Lower leg skin (tissue), 4 donors: ENCODE results near the gene DUSP15. TPM values are rescaled to one million over a fixed set of nuclear protein-coding genes. Genes with fewer than 3 reads are reported as not detected.

Experiments
- DNase-seq, 2 donors: peaks; one replicate each; pipeline ENCODE4 v3.0.0-alpha.2; 2019; ENCODE audit warnings: low spot score in 2 of 2
- H3K4me3 ChIP-seq: fragments of 200-600 bp; sonication (generic); 2 replicates; pipeline ENCODE4 v1.5.1; 2017; ENCODE audit warnings: mild to moderate bottlenecking, low read depth; ENCODE audit not compliant: poor library complexity, severe bottlenecking
- POLR2A ChIP-seq, 2 donors: fragments of 450-650 bp; IDR thresholded peaks; one replicate each; pipeline ENCODE4 v1.6.1; 2016 to 2017; ENCODE audit warnings: antibody characterized with exemption in 2 of 2, mild to moderate bottlenecking in 1 of 2, moderate library complexity in 1 of 2
- WGBS, 2 donors: methylation state at CpG; one replicate each; pipeline ENCODE4 v1.1.5; 2018; 5-methylcytosine and 5-hydroxymethylcytosine counted together
- intact Hi-C: fragments of 100-400 bp; cut with DNase I; formaldehyde crosslinking; loops from one replicate; pipeline ENCODE4 v1.15.0; 2023; ENCODE audit warnings: low total_unique reads
- total RNA-seq, 4 donors: library from RNA; depleted of rRNA; stranded (reverse); fragments of >200 nt; gene quantifications; one replicate each; pipeline ENCODE4 v1.1.0, GENCODE V29; 2016
- TF ChIP-seq, protein P1 (sequence below), 3 donors: fragments of 450-650 bp; IDR thresholded peaks; one replicate each; pipeline ENCODE4 v1.5.1; 2016; ENCODE audit warnings: antibody characterized with exemption in 3 of 3, mild to moderate bottlenecking in 3 of 3, moderate library complexity in 2 of 3

Gene DUSP15
- total RNA-seq, 4 donors from 2014 or later = 1.5 TPM; not detected in 3

- TF ChIP-seq, protein P1, sequence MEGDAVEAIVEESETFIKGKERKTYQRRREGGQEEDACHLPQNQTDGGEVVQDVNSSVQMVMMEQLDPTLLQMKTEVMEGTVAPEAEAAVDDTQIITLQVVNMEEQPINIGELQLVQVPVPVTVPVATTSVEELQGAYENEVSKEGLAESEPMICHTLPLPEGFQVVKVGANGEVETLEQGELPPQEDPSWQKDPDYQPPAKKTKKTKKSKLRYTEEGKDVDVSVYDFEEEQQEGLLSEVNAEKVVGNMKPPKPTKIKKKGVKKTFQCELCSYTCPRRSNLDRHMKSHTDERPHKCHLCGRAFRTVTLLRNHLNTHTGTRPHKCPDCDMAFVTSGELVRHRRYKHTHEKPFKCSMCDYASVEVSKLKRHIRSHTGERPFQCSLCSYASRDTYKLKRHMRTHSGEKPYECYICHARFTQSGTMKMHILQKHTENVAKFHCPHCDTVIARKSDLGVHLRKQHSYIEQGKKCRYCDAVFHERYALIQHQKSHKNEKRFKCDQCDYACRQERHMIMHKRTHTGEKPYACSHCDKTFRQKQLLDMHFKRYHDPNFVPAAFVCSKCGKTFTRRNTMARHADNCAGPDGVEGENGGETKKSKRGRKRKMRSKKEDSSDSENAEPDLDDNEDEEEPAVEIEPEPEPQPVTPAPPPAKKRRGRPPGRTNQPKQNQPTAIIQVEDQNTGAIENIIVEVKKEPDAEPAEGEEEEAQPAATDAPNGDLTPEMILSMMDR (IDR thresholded peaks at IDR 0.05) = no peak
- TF ChIP-seq POLR2A (IDR thresholded peaks at IDR 0.05) = no peak
- H3K4me3 ChIP-seq = no peak overlapping the region
- WGBS, 2 donors = 74 to 80% methylated on average over 2 of the region's 2 CpGs
- DNase-seq = no peak
- intact Hi-C loops = no loop called here
These were observed 43.3 kb downstream of the DUSP15 start for GRCh38 chr20:31827059-31827458.

- DNase-seq = no peak
- TF ChIP-seq POLR2A (IDR thresholded peaks at IDR 0.05) = no peak
- TF ChIP-seq, protein P1 (IDR thresholded peaks at IDR 0.05) = no peak
- intact Hi-C loops = no loop called here
- WGBS, 2 donors = 85 to 88% methylated on average over 5 of the region's 5 CpGs
- no peak overlapping the region for H3K4me3 ChIP-seq
These were observed 44.3 kb downstream of the DUSP15 start for GRCh38 chr20:31826074-31826473.

GRCh38 chr20:31824554-31825313, 45.6 kb downstream of the DUSP15 start:
- no peak overlapping the region for H3K4me3 ChIP-seq
- DNase-seq = no peak
- TF ChIP-seq, protein P1 (IDR thresholded peaks at IDR 0.05) = no peak
- no peak for TF ChIP-seq POLR2A (IDR thresholded peaks at IDR 0.05)
- 77 to 82% methylated on average over 14 of the region's 14 CpGs for WGBS, 2 donors
- intact Hi-C loops = loop anchor here (5.0 kb wide), 1 partner anchor 208 kb away; no protein-coding TSS in a partner anchor

DNA sequence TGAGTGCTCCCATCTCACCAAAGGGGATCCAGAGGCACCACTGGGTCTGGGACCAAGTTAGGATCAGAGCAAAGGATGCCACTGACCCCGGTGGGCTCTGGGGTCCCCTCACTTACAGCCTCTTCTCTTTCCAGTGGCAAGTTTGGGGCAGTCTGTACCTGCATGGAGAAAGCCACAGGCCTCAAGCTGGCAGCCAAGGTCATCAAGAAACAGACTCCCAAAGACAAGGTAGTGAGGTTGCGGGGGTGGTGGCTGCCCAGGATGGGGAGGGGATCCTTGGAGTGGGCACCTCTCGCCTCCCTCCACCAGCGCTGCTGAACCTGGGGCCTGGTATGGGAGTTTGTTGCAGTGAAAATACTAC, 46.2 kb downstream of the DUSP15 start:
- TF ChIP-seq, protein P1 (IDR thresholded peaks at IDR 0.05) = no peak
- TF ChIP-seq POLR2A (IDR thresholded peaks at IDR 0.05) = no peak
- no peak for DNase-seq
- intact Hi-C loops = loop anchor here (5.0 kb wide), 1 partner anchor 208 kb away; no protein-coding TSS in a partner anchor
- 93 to 95% methylated on average over 4 of the region's 4 CpGs for WGBS, 2 donors
- no peak overlapping the region for H3K4me3 ChIP-seq

GRCh38 chr20:31823360-31824124, 46.8 kb downstream of the DUSP15 start:
- intact Hi-C loops = loop anchor here (5.0 kb wide), 1 partner anchor 209 kb away; no protein-coding TSS in a partner anchor
- H3K4me3 ChIP-seq = no peak overlapping the region
- 70 to 81% methylated on average over 13 of the region's 14 CpGs for WGBS, 2 donors
- DNase-seq = no peak
- no peak for TF ChIP-seq POLR2A (IDR thresholded peaks at IDR 0.05)
- TF ChIP-seq, protein P1 (IDR thresholded peaks at IDR 0.05) = no peak
